CD4-positive, alpha-beta T cell treated with Interleukin-21 for 1 hour (primary cell): ENCODE data around the gene RS1.

Experiments
- DNase-seq: peaks from one replicate; pipeline ENCODE4 v3.0.0-alpha.2; 2020

The RS1 gene

GRCh38 chrX:18591834-18592233 lies 80.1 kb downstream of the RS1 start:
- no peak for DNase-seq
